ENCODE data around the gene STK11IP.

The STK11IP gene

GRCh38 chr2:219661197-219661954 is 63.7 kb downstream of the STK11IP start:
- no peak for DNase-seq

- no peak for DNase-seq
Observed at GRCh38 chr2:219661955-219662395, 64.3 kb downstream of the STK11IP start.

GRCh38 chr2:219662566-219662965 is 64.9 kb downstream of the STK11IP start:
- DNase-seq = no peak

- no peak for DNase-seq
Observed at GRCh38 chr2:219663116-219663762, 65.6 kb downstream of the STK11IP start.

GRCh38 chr2:219664041-219664440 is 66.4 kb downstream of the STK11IP start:
- DNase-seq = no peak

GRCh38 chr2:219664944-219665343 is 67.3 kb downstream of the STK11IP start:
- no peak for DNase-seq

- DNase-seq = no peak
Observed at GRCh38 chr2:219665926-219666325, 68.3 kb downstream of the STK11IP start.
